HG02852 (cell line): ENCODE results near the gene CAPZA1.

Experiments
- ATAC-seq: cut with Tn5 transposase; IDR thresholded peaks from one replicate; pipeline ENCODE4 v1.9.1; 2021; ENCODE audit warnings: mild to moderate bottlenecking, moderate library complexity; ENCODE audit not compliant: unreplicated experiment

CAPZA1 gene

DNA sequence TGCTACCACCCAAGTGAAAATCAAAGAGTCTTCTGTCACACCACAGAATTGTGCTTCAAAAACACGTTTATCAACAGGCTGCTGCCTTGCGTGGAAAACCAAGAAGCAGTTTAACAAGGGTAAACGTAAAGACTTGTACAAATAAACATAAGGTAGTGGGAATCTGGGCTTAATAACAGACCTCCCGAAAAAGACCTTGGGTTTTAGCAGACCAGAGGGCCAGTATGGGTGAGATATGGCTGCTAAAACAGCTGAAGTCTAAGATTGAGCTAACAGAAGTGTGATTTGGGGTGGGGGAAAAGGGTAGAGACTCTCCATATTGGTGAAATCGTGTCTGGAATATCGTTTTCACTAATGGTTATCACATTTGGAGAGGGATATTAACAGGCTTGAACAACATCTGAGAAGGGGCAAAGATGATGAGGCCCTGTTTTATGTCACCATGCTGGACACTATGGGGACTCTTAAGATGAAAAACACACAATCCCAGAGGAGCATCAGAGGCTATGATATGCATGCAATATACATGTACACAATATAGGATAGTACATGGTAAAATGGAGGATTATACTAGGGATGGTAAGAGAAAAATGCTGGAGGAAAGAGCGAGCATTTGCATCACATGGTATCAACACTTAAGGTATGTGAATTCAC lies 56.2 kb downstream of the CAPZA1 start:
- ATAC-seq, result no peak

DNA sequence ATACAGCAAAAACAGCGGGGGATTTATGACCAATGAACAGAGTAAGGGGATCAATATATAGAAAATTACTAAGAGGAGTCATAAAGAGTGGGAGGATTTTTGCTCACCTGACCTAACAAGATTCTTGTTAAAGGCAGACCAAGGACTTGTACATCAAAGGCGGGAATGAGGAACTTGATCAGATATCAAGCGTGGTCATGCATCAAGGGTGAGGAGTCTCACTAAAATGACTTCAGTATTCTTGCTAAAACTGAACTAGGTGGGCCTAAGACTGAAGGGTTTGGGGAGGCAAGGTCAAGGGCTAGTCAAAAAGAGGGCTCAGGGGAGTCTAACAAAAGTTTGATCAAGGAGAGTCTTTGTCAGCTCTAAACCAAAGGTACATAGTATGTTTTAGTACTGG lies 56.9 kb downstream of the CAPZA1 start:
- ATAC-seq, result no peak

- ATAC-seq, result no peak
These were observed 57.9 kb downstream of the CAPZA1 start for GRCh38 chr1:112677501-112677900.

GRCh38 chr1:112678605-112679004 lies 59.0 kb downstream of the CAPZA1 start:
- ATAC-seq, result no peak

DNA sequence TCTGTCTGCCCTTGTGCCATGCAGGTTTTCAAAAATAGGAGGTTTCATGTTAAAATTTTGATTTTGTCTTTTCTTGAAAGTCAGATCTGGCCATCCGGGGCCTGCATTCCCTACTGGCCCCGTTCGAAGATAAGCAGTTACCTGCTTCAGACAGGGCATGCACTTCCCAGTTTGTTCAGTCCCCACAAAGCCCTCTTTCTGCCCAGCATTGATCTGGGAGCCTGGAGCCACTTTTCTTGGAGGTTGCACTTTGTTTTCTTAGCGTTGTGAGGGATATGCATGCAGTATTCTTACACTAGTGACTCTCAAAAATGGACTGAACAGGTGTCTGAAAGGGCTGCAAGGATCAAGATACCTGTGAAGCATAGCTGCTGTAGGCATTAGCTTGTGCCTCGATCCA lies 66.3 kb downstream of the CAPZA1 start:
- no peak for ATAC-seq

DNA sequence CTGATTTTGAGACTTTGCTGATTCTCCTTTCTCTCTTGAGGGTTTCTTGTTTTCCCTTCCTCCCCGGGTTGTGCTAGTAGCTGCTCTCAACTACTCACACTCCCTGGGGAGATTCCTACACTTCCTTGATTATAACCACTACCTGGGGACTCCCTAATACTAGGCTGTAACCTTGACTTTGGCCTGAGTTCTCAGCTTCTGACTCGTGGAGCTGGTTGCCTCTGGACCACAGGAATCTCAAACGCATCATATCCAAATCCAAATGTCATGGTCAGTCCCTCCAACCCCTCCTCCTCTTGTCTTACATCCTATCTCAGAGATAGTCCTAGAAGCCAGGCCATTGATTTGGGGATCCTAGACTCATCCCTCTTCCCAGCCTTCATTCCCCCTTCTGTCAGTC lies 66.8 kb downstream of the CAPZA1 start:
- no peak for ATAC-seq

- no peak for ATAC-seq
These were observed 67.2 kb downstream of the CAPZA1 start for GRCh38 chr1:112686835-112687234.

GRCh38 chr1:112687361-112687760 lies 67.7 kb downstream of the CAPZA1 start:
- no peak for ATAC-seq

DNA sequence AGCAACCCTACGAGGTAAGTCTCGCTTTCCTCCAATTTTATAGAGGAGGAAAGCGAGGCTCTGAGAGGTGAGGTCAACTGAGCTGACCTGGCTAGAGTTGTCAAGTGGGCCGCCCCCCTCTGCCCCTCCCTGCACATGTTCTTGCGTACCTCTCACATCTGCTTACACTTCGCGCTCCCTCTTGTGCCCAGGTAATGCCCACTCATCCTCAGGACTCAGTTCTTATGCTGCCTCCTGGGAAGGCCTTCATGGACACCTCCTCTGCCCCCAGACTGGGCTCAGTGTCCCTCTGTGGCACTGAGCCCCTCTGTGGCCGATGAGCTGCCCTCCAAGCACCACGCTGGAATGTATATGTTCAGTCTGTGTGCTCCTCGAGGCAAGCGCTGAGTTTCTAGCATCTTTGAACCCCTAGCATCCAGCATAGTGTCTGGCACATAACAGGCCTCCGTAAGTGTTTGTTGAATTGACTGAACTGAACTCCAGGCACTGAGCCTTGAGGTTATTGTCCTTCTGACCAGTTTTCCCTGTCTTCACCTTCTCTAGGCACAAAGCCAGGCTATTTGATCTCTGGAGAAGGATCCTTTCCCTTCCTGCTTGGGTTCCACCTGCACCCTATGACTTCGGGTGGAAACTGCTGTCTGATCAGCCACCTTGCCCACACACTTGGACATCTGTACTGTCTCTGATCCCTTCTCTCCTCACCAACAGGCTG lies 68.3 kb downstream of the CAPZA1 start:
- no peak for ATAC-seq

GRCh38 chr1:112688781-112689193 lies 69.2 kb downstream of the CAPZA1 start:
- ATAC-seq, result no peak

GRCh38 chr1:112689196-112689841 lies 69.7 kb downstream of the CAPZA1 start:
- ATAC-seq, result no peak

DNA sequence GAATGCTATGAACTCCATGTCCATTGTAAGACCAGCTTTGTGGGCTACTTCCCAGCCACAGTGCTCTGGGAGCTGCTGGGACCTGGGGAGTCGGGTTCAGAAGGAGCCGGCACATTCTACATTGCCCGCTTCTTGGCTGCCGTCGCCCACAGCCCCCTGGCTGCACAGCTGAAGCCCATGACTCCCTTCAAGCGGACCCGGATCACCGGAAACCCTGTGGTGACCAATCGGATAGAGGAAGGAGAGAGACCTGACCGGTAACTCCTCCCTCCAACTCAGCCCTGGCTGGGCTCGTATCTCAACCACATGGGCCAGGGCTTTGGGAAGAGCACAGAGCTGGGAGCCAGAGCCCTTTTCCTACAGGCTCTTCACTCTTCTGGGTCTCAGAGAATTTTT lies 70.2 kb downstream of the CAPZA1 start:
- ATAC-seq, result no peak

DNA sequence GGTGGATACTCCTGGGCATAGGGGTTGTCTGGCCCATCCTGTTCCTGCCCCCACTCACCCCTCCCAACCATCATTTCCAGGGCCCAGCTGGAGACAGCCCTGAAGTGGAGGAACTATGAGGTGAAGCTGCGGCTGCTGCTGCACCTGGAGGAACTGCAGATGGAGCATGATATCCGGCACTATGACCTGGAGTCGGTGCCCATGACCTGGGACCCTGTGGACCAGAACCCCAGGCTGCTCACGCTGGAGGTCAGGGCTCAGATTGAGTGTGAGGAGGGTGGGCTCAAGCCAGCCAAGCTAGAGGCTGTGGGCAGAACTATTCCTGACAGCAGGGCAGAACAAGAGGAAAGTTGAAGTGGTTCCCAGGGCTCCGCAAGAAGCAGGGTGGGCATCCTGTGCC lies 73.0 kb downstream of the CAPZA1 start:
- ATAC-seq, result no peak

DNA sequence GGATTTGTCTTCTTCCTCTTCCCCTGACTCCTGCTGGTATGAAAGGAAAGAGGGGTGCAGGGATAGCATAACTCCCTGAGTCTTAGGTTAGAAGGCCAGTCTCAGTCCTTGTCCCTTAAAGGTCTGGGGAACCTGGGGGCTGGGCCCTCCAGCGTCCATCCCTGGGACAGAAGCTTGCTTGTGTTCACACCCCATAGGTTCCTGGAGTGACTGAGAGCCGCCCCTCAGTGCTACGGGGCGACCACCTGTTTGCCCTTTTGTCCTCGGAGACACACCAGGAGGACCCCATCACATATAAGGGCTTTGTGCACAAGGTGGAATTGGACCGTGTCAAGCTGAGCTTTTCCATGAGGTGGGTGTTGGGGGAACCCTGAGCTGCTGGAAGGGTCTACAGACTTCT lies 74.2 kb downstream of the CAPZA1 start:
- ATAC-seq, result no peak

- ATAC-seq, result no peak
These were observed 74.8 kb downstream of the CAPZA1 start for GRCh38 chr1:112694363-112694929.

DNA sequence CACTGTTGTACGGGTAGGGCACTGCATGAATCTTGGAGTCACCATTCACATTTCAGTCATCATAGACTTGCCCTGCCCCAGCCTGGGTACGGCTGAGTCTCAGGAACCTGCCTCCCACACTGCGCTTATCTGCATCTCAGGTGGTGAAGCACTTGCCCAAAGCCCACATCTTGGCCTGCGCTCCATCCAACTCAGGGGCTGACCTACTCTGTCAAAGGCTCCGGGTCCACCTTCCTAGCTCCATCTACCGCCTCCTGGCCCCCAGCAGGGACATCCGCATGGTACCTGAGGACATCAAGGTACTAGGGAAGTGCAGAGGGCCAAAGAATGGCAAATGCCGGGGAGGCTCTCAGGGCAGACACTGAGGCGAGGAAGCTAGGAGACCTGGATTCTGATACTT lies 75.6 kb downstream of the CAPZA1 start:
- ATAC-seq, result no peak

DNA sequence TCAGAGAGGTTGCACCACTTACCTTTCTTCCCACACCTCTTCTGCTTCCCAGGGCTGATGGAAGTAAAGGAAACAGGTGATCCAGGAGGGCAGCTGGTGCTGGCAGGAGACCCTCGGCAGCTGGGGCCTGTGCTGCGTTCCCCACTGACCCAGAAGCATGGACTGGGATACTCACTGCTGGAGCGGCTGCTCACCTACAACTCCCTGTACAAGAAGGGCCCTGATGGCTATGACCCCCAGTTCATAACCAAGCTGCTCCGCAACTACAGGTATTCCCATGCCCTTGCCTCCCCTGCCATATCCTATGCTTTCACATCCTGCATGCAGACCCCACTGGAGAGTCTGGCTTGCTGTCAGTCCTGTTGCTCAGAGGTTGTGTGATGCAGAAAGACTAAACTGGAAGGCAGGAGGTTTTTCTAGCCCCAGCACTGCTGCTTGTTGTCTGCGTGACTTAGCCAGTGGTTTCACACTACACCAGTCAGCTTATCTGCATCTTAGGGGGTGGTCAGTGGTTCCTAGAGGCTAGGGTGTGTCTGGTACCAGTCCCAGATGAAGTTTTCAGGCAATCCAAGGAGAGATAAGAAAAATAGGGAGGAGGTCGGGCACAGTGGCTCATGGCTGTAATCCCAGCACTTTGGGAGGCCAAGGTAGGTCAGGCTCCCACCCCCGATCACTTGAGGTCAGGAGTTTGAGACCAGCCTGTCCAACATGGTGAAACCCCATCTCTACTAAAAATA lies 77.1 kb downstream of the CAPZA1 start:
- ATAC-seq, result no peak

DNA sequence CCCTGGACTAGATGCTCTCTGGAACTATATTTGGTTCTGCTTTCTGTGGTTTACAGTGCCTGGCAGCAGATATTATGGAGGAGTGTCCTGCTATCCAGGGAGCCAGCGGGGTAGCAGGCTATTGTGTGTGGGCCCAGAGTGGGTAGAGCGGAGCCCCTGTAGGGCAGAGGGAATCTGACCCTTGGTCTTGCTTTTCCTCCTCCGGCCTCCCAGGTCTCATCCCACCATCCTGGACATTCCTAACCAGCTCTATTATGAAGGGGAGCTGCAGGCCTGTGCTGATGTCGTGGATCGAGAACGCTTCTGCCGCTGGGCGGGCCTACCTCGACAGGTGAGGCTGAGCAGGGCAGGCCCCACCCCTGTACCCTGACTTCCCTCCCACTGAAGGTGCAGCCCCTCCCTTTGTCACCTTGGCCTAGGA lies 78.2 kb downstream of the CAPZA1 start:
- no peak for ATAC-seq

GRCh38 chr1:112698366-112699310 lies 79.0 kb downstream of the CAPZA1 start:
- no peak for ATAC-seq
